ENCODE data around the gene ACTR3. TPM values are rescaled to one million over a fixed set of nuclear protein-coding genes. Genes with fewer than 3 reads are reported as not detected.

ACTR3 gene
- total and polyA plus RNA-seq, 10 of the 15 experiments (the other 5 are each of a cell fraction or from before 2014, with no cell fraction given): 79.1 to 616 (median 471) TPM

- no peak for TF ChIP-seq SREBF1 (IDR thresholded peaks at IDR 0.05; ENCODE audit: low read length)
- no peak for TF ChIP-seq CBX5 (IDR thresholded peaks at IDR 0.05; ENCODE audit: low read depth)
- no peak for TF ChIP-seq ATF3 (IDR thresholded peaks at IDR 0.05; ENCODE audit: borderline replicate concordance, extremely low read depth, low read depth, low read length)
- TF ChIP-seq CHD1 (IDR thresholded peaks at IDR 0.05; ENCODE audit: low read depth, low read length): no peak
- no peak for TF ChIP-seq BACH1 (IDR thresholded peaks at IDR 0.05; ENCODE audit: borderline replicate concordance)
- no peak for TF ChIP-seq MTA3 (IDR thresholded peaks at IDR 0.05; ENCODE audit: borderline replicate concordance, low read length)
- no peak for TF ChIP-seq NR2C1 (IDR thresholded peaks at IDR 0.05)
- TF ChIP-seq NFYB (IDR thresholded peaks at IDR 0.05; ENCODE audit: insufficient read depth, low read depth, low read length): no peak
- no peak for TF ChIP-seq SRF (IDR thresholded peaks at IDR 0.05; ENCODE audit: low read depth in 2 of 2, low read length in 2 of 2)
- TF ChIP-seq MYC (IDR thresholded peaks at IDR 0.05; ENCODE audit: insufficient read depth, insufficient read length, insufficient replicate concordance, low read length, severe bottlenecking): no peak
- TF ChIP-seq ZNF24 (IDR thresholded peaks at IDR 0.05): no peak
- no peak for TF ChIP-seq SP1 (IDR thresholded peaks at IDR 0.05; ENCODE audit: low read depth, low read length)
- no peak for TF ChIP-seq TARDBP (IDR thresholded peaks at IDR 0.05; ENCODE audit: borderline replicate concordance)
- TF ChIP-seq DPF2 (IDR thresholded peaks at IDR 0.05): no peak
- no peak for TF ChIP-seq HDGF (IDR thresholded peaks at IDR 0.05)
- TF ChIP-seq ELK1 (IDR thresholded peaks at IDR 0.05; ENCODE audit: low read depth, low read length): no peak
- no peak for TF ChIP-seq RCOR1 (conservative IDR thresholded peaks at IDR 0.05; ENCODE audit: low read depth, low read length)
- no peak for TF ChIP-seq HDAC2 (IDR thresholded peaks at IDR 0.05)
- no peak for TF ChIP-seq TCF12 (IDR thresholded peaks at IDR 0.05; ENCODE audit: low read depth, low read length)
- Histone ChIP-seq H3K36me3 (ENCODE audit: control insufficient read depth in 2 of 2, insufficient read depth in 2 of 2, low read length in 1 of 2) (peaks cover 0 to 2% of the 10 kb centered on the region in 2 experiments; a peak in 2 of 4 replicates), H3K4me3 (no peak overlapping the region), H3K27ac (ENCODE audit: control insufficient read depth, insufficient read depth) (no peak overlapping the region), H3K79me2 (ENCODE audit: control insufficient read depth, insufficient read depth, low read length) (no peaks in the 10 kb centered on the region; the same call in 1 of the 2 replicates), H3K4me2 (ENCODE audit: control insufficient read depth, insufficient read depth) (no peak overlapping the region), H2AFZ (ENCODE audit: control insufficient read depth, low read depth, low read length) (no peak overlapping the region), H3K27me3 (replicated peaks in 1 of 2; ENCODE audit: control insufficient read depth in 2 of 2, insufficient read depth in 2 of 2, low read length in 1 of 2) (no peaks in the 10 kb centered on the region), H3K4me1 (ENCODE audit: control insufficient read depth, insufficient read depth, low read length) (no peaks in the 10 kb centered on the region), H3K9ac (ENCODE audit: control insufficient read depth, insufficient read depth, low read length) (no peak overlapping the region), H3K9me3 (replicated peaks; ENCODE audit: control insufficient read depth, insufficient read depth, low read length) (no peaks in the 10 kb centered on the region), H4K20me1 (ENCODE audit: control insufficient read depth, insufficient read depth) (no peaks in the 10 kb centered on the region)
- intact Hi-C loops (cut with micrococcal nuclease; ENCODE audit: unreplicated experiment) (no loop called here), in situ Hi-C loops (cut with MboI) (no loop called here)
- 98% methylated on average over 5 of the region's 5 CpGs for WGBS (ENCODE audit: insufficient coverage, insufficient replicate concordance, low lambda C conversion rate, missing lambda C conversion rate)
- ATAC-seq (no peak), FAIRE-seq (no peak), DNase-seq (ENCODE audit: low read depth, low spot score) (no peak)
- CTCF ChIA-PET: interaction anchor here (1.3 to 2.1 kb wide), 3 partner anchors 7 to 67 kb away, joined by 4 to 8 read pairs (median 6); no protein-coding TSS in a partner anchor
- no TSS peak for BruUV-seq (replicated peaks)
- POLR2A ChIA-PET: no interaction called here
- RAD21 ChIA-PET (ENCODE audit: unreplicated experiment): no interaction called here
- SMC1A ChIA-PET (ENCODE audit: uncharacterized antibody, unreplicated experiment): interaction anchor here (1.2 to 1.5 kb wide), 2 partner anchors 12 to 49 kb away, joined by 4 to 5 read pairs; no protein-coding TSS in a partner anchor
Measured at GRCh38 chr2:113961000-113961399, 71.1 kb downstream of the ACTR3 start.
